ENCODE measurements around the gene AGAP3.
A peak's percentile ranks its signal among the peaks of the same experiment; 100 is the strongest.

Gene AGAP3

DNA sequence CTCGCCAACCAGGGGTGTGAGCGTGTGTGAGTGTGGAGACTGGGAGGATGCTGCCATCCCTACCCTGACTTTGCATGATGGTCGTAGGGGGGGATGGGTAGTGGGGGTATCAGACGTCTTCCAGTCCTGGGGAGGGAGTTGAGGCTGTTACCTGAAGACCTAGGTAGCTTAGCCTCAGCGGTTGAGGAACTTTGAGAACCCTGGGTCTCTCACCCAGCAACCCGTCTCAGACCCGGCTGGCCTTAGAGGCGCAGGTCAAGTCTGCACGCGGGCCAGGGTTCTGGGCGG lies 24.2 kb upstream of the AGAP3 start:
- Mint-ChIP-seq H3K36me3 (peaks cover 12% of the 10 kb centered on the region), H3K4me3 (peak overlapping the region; percentile 96), H3K4me1 (peaks cover 36% of the 10 kb centered on the region), H3K9me3 (no peaks in the 10 kb centered on the region), H3K27me3 (no peaks in the 10 kb centered on the region), H3K27ac (no peak overlapping the region)
- no peak for DNase-seq
- CTCF ChIA-PET: no interaction called here

DNA sequence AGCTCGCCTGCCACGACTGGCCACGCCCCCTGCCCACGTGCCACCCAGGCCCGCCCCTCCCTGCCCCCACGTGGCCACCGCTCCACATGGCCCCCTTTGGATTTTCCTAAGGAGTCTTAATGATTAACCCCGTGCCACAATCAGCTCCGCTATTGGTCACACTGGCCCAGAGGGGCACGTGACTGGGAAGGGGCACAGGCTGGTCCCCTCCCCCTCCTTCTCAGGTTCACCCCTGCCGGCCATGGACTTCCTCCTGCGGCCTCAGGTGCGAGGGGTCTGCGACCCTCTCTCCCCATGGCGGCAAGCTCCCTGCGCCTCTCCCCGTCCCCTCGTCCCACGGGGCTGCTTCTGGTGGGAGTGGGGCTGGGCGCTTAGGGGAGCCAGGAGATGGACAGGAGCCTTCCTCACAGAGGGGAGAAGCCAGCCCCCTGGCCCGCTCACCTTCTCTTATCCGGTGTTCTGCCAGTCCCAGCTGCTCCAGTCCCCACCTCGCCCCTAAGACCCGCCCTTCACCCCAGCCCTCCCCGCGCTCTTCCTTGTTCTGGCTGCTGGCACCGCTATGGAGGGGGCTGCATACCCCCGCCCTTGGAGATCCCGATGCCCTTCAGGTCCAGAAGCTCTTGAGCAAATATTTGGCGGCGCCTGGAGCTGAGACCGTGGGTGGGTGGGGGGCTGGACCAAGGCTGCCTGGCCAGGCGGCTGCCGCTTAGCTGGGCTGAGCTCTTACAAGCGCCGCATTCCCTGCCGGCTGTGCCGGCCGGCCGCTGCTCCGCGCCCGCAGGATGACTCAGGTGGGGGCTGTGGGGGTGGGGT lies 23.7 kb upstream of the AGAP3 start:
- H3K9me3 Mint-ChIP-seq: no peaks in the 10 kb centered on the region
- H3K27me3 Mint-ChIP-seq: no peaks in the 10 kb centered on the region
- peaks cover 31% of the 10 kb centered on the region for H3K4me1 Mint-ChIP-seq
- CTCF ChIA-PET: interaction anchor here (1.1 kb wide), 1 partner anchor 14 kb away, joined by 3 read pairs; no protein-coding TSS in a partner anchor
- no peak overlapping the region for H3K4me3 Mint-ChIP-seq
- peaks cover 15% of the 10 kb centered on the region for H3K36me3 Mint-ChIP-seq
- no peak for DNase-seq
- H3K27ac Mint-ChIP-seq: no peak overlapping the region

DNA sequence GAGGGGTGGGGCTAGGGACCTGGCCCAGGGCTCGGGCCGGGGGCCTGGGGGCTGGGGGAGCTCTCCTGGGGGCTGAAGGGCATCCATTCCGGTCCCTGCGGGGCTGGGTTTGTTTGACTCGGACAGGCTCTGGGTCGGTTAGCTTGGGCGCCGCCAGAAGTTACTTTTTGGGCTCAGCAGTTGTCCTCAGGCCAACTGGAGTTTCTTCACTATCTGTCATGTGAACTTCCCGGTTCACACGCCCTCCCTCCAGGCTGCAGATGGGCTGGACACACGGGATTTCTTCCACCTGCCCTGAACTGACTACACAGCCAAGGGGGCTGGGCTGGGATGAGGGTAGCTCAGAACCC lies 23.1 kb upstream of the AGAP3 start:
- CTCF ChIA-PET: interaction anchor here (1.1 kb wide), 1 partner anchor 13 kb away, joined by 3 read pairs; no protein-coding TSS in a partner anchor
- peaks cover 19% of the 10 kb centered on the region for H3K36me3 Mint-ChIP-seq
- H3K4me3 Mint-ChIP-seq: no peak overlapping the region
- no peaks in the 10 kb centered on the region for H3K9me3 Mint-ChIP-seq
- H3K4me1 Mint-ChIP-seq: peaks cover 31% of the 10 kb centered on the region
- DNase-seq: no peak
- no peak overlapping the region for H3K27ac Mint-ChIP-seq
- no peaks in the 10 kb centered on the region for H3K27me3 Mint-ChIP-seq

DNA sequence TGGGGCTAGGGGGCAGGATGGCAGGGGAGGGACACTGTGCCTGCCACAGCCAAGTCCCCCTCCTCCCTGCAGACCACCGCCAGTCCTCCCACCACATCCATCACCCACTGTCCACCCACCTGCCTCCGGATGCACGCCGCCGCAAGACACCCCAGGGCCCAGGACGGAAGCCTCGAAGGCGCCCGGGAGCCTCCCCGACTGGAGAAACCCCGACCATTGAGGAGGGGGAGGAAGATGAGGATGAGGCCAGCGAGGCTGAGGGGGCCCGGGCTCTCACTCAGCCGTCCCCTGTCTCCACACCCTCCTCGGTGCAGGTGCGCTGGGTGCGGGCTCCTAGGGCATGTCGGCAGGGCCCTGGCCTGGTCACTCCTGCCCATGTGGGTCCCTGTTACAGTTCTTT lies 21.8 kb upstream of the AGAP3 start:
- no peak for DNase-seq
- CTCF ChIA-PET: no interaction called here
- H3K36me3 Mint-ChIP-seq: peaks cover 24% of the 10 kb centered on the region
- no peaks in the 10 kb centered on the region for H3K9me3 Mint-ChIP-seq
- H3K27me3 Mint-ChIP-seq: no peaks in the 10 kb centered on the region
- no peak overlapping the region for H3K27ac Mint-ChIP-seq
- peaks cover 20% of the 10 kb centered on the region for H3K4me1 Mint-ChIP-seq
- H3K4me3 Mint-ChIP-seq: no peak overlapping the region

DNA sequence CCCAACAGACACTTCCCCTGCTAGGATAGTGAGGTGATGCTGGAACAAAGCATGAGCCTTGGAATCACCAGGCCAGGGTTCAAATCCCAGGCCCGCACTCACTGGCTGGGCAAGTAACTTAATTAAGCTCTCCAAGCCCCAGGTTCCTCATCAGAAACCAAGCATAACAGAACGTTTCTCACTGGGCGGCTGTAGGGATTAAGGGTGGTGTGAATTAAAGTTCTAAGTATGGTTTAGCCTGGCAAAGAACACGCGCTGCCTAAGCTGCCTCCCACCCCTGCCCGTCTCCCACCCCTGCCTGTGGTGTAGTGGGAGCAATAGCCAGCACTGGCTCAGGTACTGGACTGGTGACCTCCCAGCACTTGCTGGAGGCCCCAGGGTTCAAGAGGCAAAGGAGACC lies 21.3 kb upstream of the AGAP3 start:
- Mint-ChIP-seq H3K4me3 (no peak overlapping the region), H3K36me3 (peaks cover 24% of the 10 kb centered on the region), H3K4me1 (peaks cover 20% of the 10 kb centered on the region), H3K27me3 (no peaks in the 10 kb centered on the region), H3K27ac (no peak overlapping the region), H3K9me3 (no peaks in the 10 kb centered on the region)
- CTCF ChIA-PET: no interaction called here
- DNase-seq: no peak

DNA sequence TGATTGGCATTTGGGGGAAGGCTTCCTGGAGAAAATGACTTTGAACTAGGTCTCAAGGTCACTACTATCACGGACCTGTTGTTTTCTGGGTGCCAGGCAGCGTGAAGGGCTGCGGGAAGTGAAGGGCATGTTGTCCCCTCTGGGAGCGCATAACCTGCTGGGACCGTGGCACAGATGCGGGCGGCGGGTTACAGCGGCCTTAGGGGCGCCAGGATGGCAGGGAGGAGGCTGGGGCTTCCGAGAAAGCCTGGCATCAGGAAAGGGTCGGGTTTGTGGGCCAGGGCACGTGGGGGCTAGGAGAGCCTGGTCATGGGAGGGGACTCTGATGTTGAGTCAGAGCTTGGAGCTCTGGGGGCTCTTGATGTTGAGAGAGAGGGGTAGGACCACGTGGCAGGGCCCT lies 20.8 kb upstream of the AGAP3 start:
- CTCF ChIA-PET: no interaction called here
- Mint-ChIP-seq H3K27ac (peak overlapping the region; percentile 30), H3K27me3 (no peaks in the 10 kb centered on the region), H3K9me3 (no peaks in the 10 kb centered on the region), H3K36me3 (peaks cover 24% of the 10 kb centered on the region), H3K4me3 (no peak overlapping the region), H3K4me1 (peaks cover 15% of the 10 kb centered on the region)
- DNase-seq: no peak

DNA sequence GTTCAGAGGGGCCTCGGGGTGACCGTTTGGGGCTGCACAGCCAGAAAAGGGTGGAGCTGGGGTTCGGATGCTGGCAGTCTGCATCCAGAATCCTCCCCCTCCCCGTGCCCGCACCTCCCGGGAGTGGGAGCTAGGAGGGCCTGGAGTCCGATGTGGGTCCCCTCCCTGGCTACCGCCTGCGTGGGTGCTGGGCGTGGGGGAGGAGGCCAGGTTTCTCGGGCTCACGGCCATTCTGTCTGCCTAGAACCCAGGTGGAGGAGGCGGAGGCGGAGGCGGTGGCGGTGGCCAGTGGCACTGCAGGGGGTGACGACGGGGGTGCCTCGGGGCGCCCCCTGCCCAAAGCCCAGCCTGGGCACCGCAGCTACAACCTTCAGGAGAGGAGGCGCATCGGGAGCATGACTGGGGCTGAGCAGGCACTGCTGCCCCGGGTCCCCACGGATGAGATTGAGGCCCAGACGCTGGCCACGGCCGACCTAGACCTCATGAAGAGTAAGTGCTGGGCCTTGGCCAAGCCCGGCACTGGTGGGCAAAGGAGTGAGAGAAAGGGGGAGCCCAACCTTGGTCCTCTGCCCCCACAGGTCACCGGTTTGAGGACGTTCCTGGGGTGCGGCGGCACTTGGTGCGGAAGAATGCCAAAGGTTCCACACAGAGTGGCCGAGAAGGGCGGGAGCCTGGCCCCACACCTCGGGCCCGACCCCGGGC lies 19.9 kb upstream of the AGAP3 start:
- CTCF ChIA-PET: no interaction called here
- Mint-ChIP-seq H3K27me3 (no peaks in the 10 kb centered on the region), H3K27ac (no peak overlapping the region), H3K36me3 (peaks cover 26% of the 10 kb centered on the region), H3K9me3 (no peaks in the 10 kb centered on the region), H3K4me1 (peaks cover 6% of the 10 kb centered on the region), H3K4me3 (no peak overlapping the region)
- no peak for DNase-seq

DNA sequence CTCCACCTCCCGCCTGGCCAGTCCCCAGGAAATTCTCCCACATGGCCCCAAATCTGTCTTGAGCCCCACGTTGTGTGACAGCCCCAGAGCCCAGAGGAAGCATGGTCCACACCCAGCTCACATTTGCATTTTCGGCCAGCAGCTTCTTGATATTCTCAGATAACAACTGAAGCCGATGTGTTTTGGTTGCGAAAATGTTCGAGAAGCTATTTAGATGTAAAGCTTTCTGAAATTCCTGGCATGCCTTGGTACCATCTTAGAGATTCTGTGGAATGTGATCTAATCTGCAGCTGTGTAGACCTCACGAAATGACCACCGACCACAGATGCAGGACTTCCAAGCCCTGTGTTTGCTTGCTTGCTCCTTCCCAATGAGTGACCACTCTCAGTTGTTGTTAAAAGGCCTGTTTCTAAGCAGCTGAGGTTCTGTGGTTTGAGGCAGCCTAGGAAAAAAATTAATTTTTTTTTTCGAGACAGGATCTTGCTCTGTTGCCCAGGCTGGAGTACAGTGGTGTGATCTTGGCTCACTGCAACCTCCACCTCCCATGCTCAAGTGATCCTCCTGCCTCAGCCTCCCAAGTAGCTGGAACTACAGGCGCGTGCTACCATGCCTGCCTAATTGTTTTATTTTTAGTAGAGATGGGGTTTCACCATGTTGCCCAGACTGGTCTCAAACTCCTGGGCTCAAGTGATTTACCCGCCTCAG lies 18.1 kb upstream of the AGAP3 start:
- no peak for DNase-seq
- no peaks in the 10 kb centered on the region for H3K4me1 Mint-ChIP-seq
- peaks cover 30% of the 10 kb centered on the region for H3K36me3 Mint-ChIP-seq
- no peak overlapping the region for H3K27ac Mint-ChIP-seq
- CTCF ChIA-PET: interaction anchor here (0.7 to 1.6 kb wide), 3 partner anchors 15 to 50 kb away, joined by 3 to 5 read pairs (median 3); partner anchors contain the start of gene TMUB1
- no peaks in the 10 kb centered on the region for H3K9me3 Mint-ChIP-seq
- no peaks in the 10 kb centered on the region for H3K27me3 Mint-ChIP-seq
- no peak overlapping the region for H3K4me3 Mint-ChIP-seq

DNA sequence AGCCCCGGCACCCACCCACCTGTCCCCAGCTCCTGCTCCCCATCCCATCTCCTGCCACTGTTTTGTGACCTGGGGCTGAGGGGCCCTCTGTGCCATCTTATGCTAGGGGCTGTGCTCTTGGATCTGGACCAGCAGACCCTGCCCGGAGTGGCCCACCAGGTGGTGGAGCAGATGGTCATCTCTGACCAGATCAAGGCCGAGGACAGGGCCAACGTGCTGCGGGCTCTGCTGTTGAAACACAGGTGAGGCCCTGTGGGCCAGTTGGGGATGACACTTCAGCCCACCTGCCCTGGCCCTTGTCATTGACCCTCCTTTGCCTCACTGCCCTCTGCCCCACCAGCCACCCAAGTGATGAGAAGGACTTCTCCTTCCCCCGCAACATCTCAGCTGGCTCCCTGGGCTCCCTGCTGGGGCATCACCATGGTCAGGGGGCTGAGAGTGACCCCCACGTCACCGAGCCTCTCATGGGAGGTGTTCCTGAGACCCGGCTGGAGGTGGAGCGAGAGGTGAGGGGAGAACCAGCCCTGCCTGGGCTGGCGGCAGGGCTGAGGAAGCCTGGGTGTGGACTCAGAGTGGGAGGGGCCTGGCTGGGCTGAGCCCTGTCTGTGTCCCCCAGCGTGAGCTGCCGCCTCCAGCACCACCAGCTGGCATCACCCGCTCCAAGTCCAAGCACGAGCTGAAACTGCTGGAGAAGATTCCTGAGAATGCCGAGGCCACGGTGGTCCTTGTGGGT lies 16.3 kb upstream of the AGAP3 start:
- H3K4me1 Mint-ChIP-seq: no peaks in the 10 kb centered on the region
- no peak overlapping the region for H3K27ac Mint-ChIP-seq
- H3K4me3 Mint-ChIP-seq: no peak overlapping the region
- H3K9me3 Mint-ChIP-seq: no peaks in the 10 kb centered on the region
- CTCF ChIA-PET: no interaction called here
- no peak for DNase-seq
- peaks cover 28% of the 10 kb centered on the region for H3K36me3 Mint-ChIP-seq
- no peaks in the 10 kb centered on the region for H3K27me3 Mint-ChIP-seq

DNA sequence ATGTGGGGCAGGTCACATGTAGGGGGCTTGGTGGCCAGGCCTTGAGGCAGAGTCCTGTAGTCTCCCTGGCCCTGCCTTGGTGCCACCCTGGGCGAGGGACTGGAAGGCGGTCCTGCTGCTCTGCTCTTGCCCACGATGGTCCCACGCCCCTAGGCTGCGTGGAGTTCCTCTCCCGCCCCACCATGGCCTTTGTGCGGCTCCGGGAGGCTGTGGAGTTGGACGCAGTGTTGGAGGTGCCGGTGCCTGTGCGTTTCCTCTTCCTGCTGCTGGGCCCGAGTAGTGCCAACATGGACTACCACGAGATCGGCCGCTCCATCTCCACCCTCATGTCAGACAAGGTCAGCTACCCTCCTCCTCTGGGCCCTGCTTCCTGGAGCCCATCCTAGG lies 15.7 kb upstream of the AGAP3 start:
- H3K27ac Mint-ChIP-seq: no peak overlapping the region
- CTCF ChIA-PET: no interaction called here
- H3K4me3 Mint-ChIP-seq: no peak overlapping the region

DNA sequence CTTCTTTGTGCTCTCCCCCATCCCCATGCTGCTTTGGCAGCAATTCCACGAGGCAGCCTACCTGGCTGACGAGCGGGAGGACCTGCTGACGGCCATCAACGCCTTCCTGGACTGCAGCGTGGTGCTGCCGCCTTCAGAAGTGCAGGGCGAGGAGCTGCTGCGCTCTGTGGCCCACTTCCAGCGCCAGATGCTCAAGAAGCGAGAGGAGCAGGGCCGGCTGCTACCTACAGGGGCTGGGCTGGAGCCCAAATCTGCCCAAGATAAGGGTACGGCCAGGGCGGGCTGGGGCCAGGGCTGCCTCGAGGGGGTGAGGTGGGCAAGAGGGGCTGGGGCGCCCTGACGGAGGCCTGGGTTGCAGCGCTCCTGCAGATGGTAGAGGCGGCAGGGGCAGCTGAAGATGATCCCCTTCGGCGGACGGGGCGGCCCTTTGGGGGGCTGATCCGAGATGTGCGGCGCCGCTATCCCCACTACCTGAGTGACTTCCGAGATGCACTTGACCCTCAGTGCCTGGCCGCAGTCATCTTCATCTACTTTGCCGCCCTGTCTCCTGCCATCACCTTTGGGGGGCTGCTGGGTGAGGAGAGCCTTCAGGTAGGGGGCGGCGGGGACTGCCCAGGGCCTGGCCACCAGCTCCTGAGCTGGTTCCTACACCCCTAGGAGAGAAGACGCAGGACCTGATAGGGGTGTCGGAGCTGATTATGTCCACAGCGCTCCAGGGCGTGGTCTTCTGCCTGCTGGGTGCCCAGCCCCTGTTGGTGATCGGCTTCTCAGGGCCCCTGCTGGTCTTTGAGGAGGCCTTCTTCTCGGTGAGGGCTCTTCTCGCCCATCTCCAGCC lies 15.0 kb upstream of the AGAP3 start:
- CTCF ChIA-PET: no interaction called here
- Mint-ChIP-seq H3K27me3 (no peaks in the 10 kb centered on the region), H3K4me1 (no peaks in the 10 kb centered on the region), H3K4me3 (no peak overlapping the region), H3K9me3 (no peaks in the 10 kb centered on the region), H3K36me3 (peaks cover 34% of the 10 kb centered on the region), H3K27ac (no peak overlapping the region)
- DNase-seq: no peak

More for the DNA sequence above, 15.7 kb upstream of the AGAP3 start:
- no peaks in the 10 kb centered on the region for H3K9me3 Mint-ChIP-seq
- H3K27me3 Mint-ChIP-seq: no peaks in the 10 kb centered on the region
- H3K4me1 Mint-ChIP-seq: no peaks in the 10 kb centered on the region
- peaks cover 31% of the 10 kb centered on the region for H3K36me3 Mint-ChIP-seq
- DNase-seq: no peak

DNA sequence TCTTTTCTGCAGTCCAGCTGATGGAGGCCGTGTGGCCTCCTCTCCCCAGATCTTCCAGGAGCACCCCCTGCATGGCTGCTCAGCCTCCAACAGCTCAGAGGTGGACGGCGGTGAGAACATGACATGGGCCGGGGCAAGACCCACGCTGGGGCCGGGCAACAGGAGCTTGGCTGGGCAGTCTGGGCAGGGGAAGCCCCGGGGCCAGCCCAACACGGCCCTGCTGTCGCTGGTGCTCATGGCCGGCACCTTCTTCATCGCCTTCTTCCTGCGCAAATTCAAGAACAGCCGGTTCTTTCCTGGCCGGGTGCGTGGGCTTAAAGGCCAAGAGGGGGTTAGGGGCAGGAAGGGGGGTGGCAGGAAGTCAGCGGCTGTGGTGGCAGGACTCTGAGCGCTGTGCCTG lies 12.3 kb upstream of the AGAP3 start:
- Mint-ChIP-seq H3K27me3 (no peaks in the 10 kb centered on the region), H3K4me3 (no peak overlapping the region), H3K27ac (no peak overlapping the region), H3K4me1 (peaks cover 9% of the 10 kb centered on the region), H3K9me3 (no peaks in the 10 kb centered on the region), H3K36me3 (peaks cover 33% of the 10 kb centered on the region)
- CTCF ChIA-PET: no interaction called here
- DNase-seq: no peak

DNA sequence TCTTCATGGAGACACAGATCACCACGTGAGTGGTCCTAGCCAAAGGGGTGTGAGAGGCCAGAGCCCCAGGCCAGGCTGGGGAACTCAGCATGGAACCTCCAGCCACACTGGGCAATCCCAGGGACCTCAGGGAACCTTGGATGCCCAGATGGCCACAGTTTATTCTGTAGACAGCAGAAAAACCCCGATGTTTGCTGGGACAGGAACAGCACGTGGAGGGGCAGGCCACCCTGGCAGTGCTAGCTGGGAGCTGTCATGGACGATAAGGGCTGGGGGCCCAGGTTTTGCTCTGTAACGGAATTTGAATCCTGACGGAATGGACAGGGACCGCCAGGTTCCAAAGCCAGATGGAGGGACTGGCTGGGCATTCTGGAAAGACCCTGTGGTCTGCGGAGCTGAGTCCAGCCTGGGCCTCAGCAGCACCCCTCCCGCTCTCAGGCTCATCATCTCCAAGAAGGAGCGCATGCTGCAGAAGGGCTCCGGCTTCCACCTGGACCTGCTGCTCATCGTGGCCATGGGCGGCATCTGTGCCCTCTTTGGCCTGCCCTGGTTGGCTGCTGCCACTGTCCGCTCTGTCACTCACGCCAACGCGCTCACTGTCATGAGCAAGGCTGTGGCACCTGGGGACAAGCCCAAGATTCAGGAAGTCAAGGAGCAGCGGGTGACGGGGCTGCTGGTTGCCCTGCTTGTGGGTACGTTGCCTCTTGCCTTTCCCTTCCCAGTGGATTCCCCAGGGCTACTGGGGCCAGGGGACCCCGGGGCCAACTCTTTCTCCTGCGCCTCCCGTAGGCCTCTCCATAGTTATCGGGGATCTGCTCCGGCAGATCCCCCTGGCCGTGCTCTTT lies 11.2 kb upstream of the AGAP3 start:
- H3K36me3 Mint-ChIP-seq: peaks cover 31% of the 10 kb centered on the region
- no peak for DNase-seq
- no peaks in the 10 kb centered on the region for H3K27me3 Mint-ChIP-seq
- no peaks in the 10 kb centered on the region for H3K9me3 Mint-ChIP-seq
- H3K27ac Mint-ChIP-seq: no peak overlapping the region
- CTCF ChIA-PET: no interaction called here
- H3K4me1 Mint-ChIP-seq: peaks cover 20% of the 10 kb centered on the region
- no peak overlapping the region for H3K4me3 Mint-ChIP-seq

Measured in activated naive CD4-positive, alpha-beta T cell treated with anti-CD3 and anti-CD28 coated beads, Interleukin-2, amount 10 ng/mL, durations not matched to agents 7 days and 5 days (primary cell).